Keratinocyte (primary cell): ENCODE data around the gene CPA5. TPM values are rescaled to one million over a fixed set of nuclear protein-coding genes. Genes with fewer than 3 reads are reported as not detected.

Experiments used
- DNase-seq: peaks from one replicate; pipeline ENCODE4 v3.0.0-alpha.2; 2011; ENCODE audit warnings: low read depth, missing footprints, low spot score
- FAIRE-seq: peaks from 2 replicates; lab custom pipeline; 2011; peaks lifted over from hg19 to GRCh38; lab: Jason Lieb, UNC
- H2AFZ ChIP-seq: 2 replicates; pipeline ENCODE4 v1.6.0; 2012; ENCODE audit warnings: low read length, control low read depth, inconsistent platforms; ENCODE audit not compliant: control insufficient read depth
- H3K27ac ChIP-seq: 2 replicates; pipeline ENCODE4 v1.5.1; 2011; ENCODE audit warnings: low read length; ENCODE audit not compliant: control insufficient read depth, insufficient read depth
- H3K27me3 ChIP-seq: 3 replicates; pipeline ENCODE4 v1.6.0; 2011; ENCODE audit warnings: low read length; ENCODE audit not compliant: control insufficient read depth, insufficient read depth; ENCODE audit errors: extremely low read depth
- H3K36me3 ChIP-seq, 2 experiments: 2 replicates in 1 of 2; 3 replicates in 1 of 2; pipeline ENCODE4 v1.5.1; 2011; ENCODE audit warnings: low read length in 2 of 2, mild to moderate bottlenecking in 1 of 2; ENCODE audit not compliant: control insufficient read depth in 2 of 2, insufficient read depth in 2 of 2; ENCODE audit errors: extremely low read depth in 1 of 2
- H3K4me1 ChIP-seq: 3 replicates; pipeline ENCODE4 v1.5.1; 2011; ENCODE audit warnings: low read length; ENCODE audit not compliant: control insufficient read depth, insufficient read depth; ENCODE audit errors: extremely low read depth
- H3K4me2 ChIP-seq: 3 replicates; pipeline ENCODE4 v1.6.0; 2011; ENCODE audit warnings: low read depth, low read length; ENCODE audit not compliant: control insufficient read depth, insufficient read depth; ENCODE audit errors: extremely low read depth
- H3K4me3 ChIP-seq, 3 experiments: fragments of 200-600 bp in 1 of 3; sonication (generic) in 1 of 3; 2 replicates in 2 of 3; 3 replicates in 1 of 3; pipeline ENCODE4 v1.5.1; 2011 to 2016; ENCODE audit warnings: low read length in 3 of 3, mild to moderate bottlenecking in 3 of 3, control low read depth in 2 of 3, inconsistent platforms in 1 of 3, low read depth in 1 of 3, mixed read lengths in 1 of 3, mixed run types in 1 of 3, moderate library complexity in 1 of 3; ENCODE audit not compliant: control insufficient read depth in 2 of 3, insufficient read depth in 2 of 3; ENCODE audit errors: extremely low read depth in 1 of 3
- H3K79me2 ChIP-seq: 2 replicates; pipeline ENCODE4 v1.6.0; 2012; ENCODE audit warnings: low read length; ENCODE audit not compliant: control insufficient read depth, insufficient read depth
- H3K9ac ChIP-seq: 3 replicates; pipeline ENCODE4 v1.6.0; 2011; ENCODE audit warnings: low read length; ENCODE audit not compliant: control insufficient read depth, insufficient read depth; ENCODE audit errors: extremely low read depth
- H3K9me1 ChIP-seq: 3 replicates; pipeline ENCODE4 v1.6.0; 2011; ENCODE audit warnings: low read length; ENCODE audit not compliant: control insufficient read depth, insufficient read depth; ENCODE audit errors: extremely low read depth
- H3K9me3 ChIP-seq: 2 replicates; pipeline ENCODE4 v1.5.1; 2012; ENCODE audit warnings: low read depth, low read length; ENCODE audit not compliant: control insufficient read depth
- H4K20me1 ChIP-seq: 3 replicates; pipeline ENCODE4 v1.6.0; 2011; ENCODE audit warnings: low read length; ENCODE audit not compliant: control insufficient read depth, insufficient read depth; ENCODE audit errors: extremely low read depth
- CTCF ChIP-seq, 3 experiments: IDR thresholded peaks in 1 of 3; conservative IDR thresholded peaks in 1 of 3; optimal IDR thresholded peaks in 1 of 3; 2 replicates in 2 of 3; 3 replicates in 1 of 3; pipeline versions ENCODE3 to v1.5.1; 2011; ENCODE audit warnings: low read length in 3 of 3, mild to moderate bottlenecking in 3 of 3, moderate library complexity in 2 of 3, control low read depth in 1 of 3, inconsistent platforms in 1 of 3; ENCODE audit not compliant: insufficient read depth in 2 of 3; ENCODE audit errors: extremely low read depth in 1 of 3
- EZH2 ChIP-seq: IDR thresholded peaks from one replicate; pipeline ENCODE4 v1.6.1; 2012; ENCODE audit warnings: inconsistent platforms, mild to moderate bottlenecking, low read length, moderate library complexity
- dilution Hi-C: fragments of 300-500 bp; cut with MboI; formaldehyde crosslinking; loops from one replicate; pipeline ENCODE4 v1.7.0; 2020; ENCODE audit warnings: low sequenced_read_pairs; ENCODE audit not compliant: extremely low pct_ligation_motif_present
- polyA plus RNA-seq, 5 experiments: library from polyadenylated mRNA; depleted of rRNA in 3 of 5; stranded (reverse) in 3 of 5; stranded (forward) in 1 of 5; unstranded in 1 of 5; fragments of >200 nt; gene quantifications; 1 replicate in 1 of 5; 2 replicates in 3 of 5; 3 replicates in 1 of 5; pipeline versions ENCODE4 v1.2.1 to v1.2.3, GENCODE V29; 2011 to 2012; ENCODE audit warnings: missing spikeins in 2 of 5, low read depth in 1 of 5, low replicate concordance in 1 of 5

Gene CPA5
- polyA plus RNA-seq, 1 donor (not counting 4 experiments of a cell fraction or from before 2014, with no cell fraction given): 0.24 TPM

DNA sequence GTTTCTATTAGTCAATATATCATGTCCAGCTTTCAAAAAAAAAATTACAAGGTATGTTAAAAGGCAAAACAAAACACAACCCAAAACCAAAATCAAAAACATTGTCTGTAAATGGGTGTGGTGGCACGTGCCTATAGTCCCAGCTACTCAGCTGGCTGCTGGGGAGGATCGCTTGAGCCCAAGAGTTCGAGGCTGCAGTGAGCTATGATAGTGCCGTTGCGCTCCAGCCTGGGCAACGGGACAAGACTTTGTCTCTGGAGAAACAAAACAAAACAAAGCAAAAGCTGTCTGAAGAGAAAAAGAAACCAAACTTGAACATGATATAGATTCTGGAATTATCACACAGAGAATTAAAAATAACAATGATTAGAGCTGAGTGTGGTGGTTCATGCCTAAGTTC, 10.3 kb upstream of the CPA5 start:
- H3K9me3 ChIP-seq: no peaks in the 10 kb centered on the region
- peak overlapping the region; percentile 7 for H2AFZ ChIP-seq

GRCh38 chr7:130337410-130337971, 7.1 kb upstream of the CPA5 start:
- TF ChIP-seq CTCF (optimal IDR thresholded peaks at IDR 0.05 in 1 of 3, IDR thresholded peaks at IDR 0.05 in 1 of 3, conservative IDR thresholded peaks at IDR 0.05 in 1 of 3; ENCODE audit: extremely low read depth in 1 of 3, insufficient read depth in 2 of 3, low read length in 3 of 3) (no peak), EZH2 (no peak)
- no peaks in the 10 kb centered on the region for H3K4me1 ChIP-seq
- H3K9me1 ChIP-seq: no peaks in the 10 kb centered on the region
- H3K4me3 ChIP-seq: no peak overlapping the region
- no peaks in the 10 kb centered on the region for H4K20me1 ChIP-seq
- no peaks in the 10 kb centered on the region for H3K9me3 ChIP-seq
- H2AFZ ChIP-seq: no peak overlapping the region
- no peaks in the 10 kb centered on the region for H3K27me3 ChIP-seq
- FAIRE-seq: no peak
- H3K36me3 ChIP-seq: no peaks in the 10 kb centered on the region
- dilution Hi-C loops: no loop called here
- DNase-seq: no peak
- H3K79me2 ChIP-seq: no peaks in the 10 kb centered on the region
- no peak overlapping the region for H3K9ac ChIP-seq
- H3K27ac ChIP-seq: no peak overlapping the region
- no peak overlapping the region for H3K4me2 ChIP-seq

More for the DNA sequence above, 10.3 kb upstream of the CPA5 start:
- FAIRE-seq (no peak), DNase-seq (no peak)
- dilution Hi-C loops: no loop called here
- no peak overlapping the region for H3K4me3 ChIP-seq
- H3K4me2 ChIP-seq: no peak overlapping the region
- no peak overlapping the region for H3K9ac ChIP-seq
- no peak overlapping the region for H3K27ac ChIP-seq
- no peaks in the 10 kb centered on the region for H3K9me1 ChIP-seq
- H4K20me1 ChIP-seq: no peaks in the 10 kb centered on the region
- TF ChIP-seq EZH2: no peak
- TF ChIP-seq CTCF (optimal IDR thresholded peaks at IDR 0.05 in 1 of 3, IDR thresholded peaks at IDR 0.05 in 1 of 3, conservative IDR thresholded peaks at IDR 0.05 in 1 of 3; ENCODE audit: extremely low read depth in 1 of 3, insufficient read depth in 2 of 3, low read length in 3 of 3): no peak
- no peaks in the 10 kb centered on the region for H3K79me2 ChIP-seq
- H3K36me3 ChIP-seq: no peaks in the 10 kb centered on the region
- no peaks in the 10 kb centered on the region for H3K27me3 ChIP-seq
- no peaks in the 10 kb centered on the region for H3K4me1 ChIP-seq
